GM12872 (cell line): Measurements from ENCODE around the gene CCDC28B.

ENCODE experiments used
- CTCF ChIP-seq: IDR thresholded peaks from 3 replicates; pipeline ENCODE4 v1.5.1; 2011; ENCODE audit warnings: low read depth, mild to moderate bottlenecking, low read length, moderate library complexity; ENCODE audit not compliant: insufficient read depth

The CCDC28B gene

GRCh38 chr1:32216566-32216965, 16.2 kb downstream of the CCDC28B start:
- no peak for TF ChIP-seq CTCF

GRCh38 chr1:32219022-32219421, 18.6 kb downstream of the CCDC28B start:
- TF ChIP-seq CTCF: no peak

GRCh38 chr1:32220746-32221580, 20.6 kb downstream of the CCDC28B start:
- no peak for TF ChIP-seq CTCF

GRCh38 chr1:32221581-32221979, 21.2 kb downstream of the CCDC28B start:
- TF ChIP-seq CTCF: no peak

- TF ChIP-seq CTCF: no peak
Observed at GRCh38 chr1:32221980-32222755, 21.8 kb downstream of the CCDC28B start, which contains the start of the genes EIF3I and TMEM234. EIF3I (plus strand) TSS chr1:32222407; CDS start chr1:32222442, 35 bp downstream. TMEM234 (minus strand) TSS chr1:32222353; CDS start chr1:32222322, 31 bp downstream.

GRCh38 chr1:32223683-32224082, 23.3 kb downstream of the CCDC28B start:
- TF ChIP-seq CTCF: no peak

GRCh38 chr1:32224285-32224684, 23.9 kb downstream of the CCDC28B start:
- TF ChIP-seq CTCF: no peak
